Subcutaneous preadipocyte (primary cell): ENCODE data around the gene NDUFB11. TPM values are rescaled to one million over a fixed set of nuclear protein-coding genes. Genes with fewer than 3 reads are reported as not detected.

ENCODE experiments used
- small RNA-seq: library from RNA; depleted of rRNA; stranded (forward); fragments of <200 nt; gene quantifications from one replicate; pipeline ENCODE3, GENCODE V24; 2012
- total RNA-seq: library from RNA; depleted of rRNA; stranded (reverse); fragments of >200 nt; gene quantifications from 2 replicates; pipeline ENCODE4 v1.2.3, GENCODE V29; 2012

Gene NDUFB11
- 43.2 and 73.1 TPM in 2 replicates for total RNA-seq

GRCh38 chrX:47144626-47145394 is at the start of gene NDUFB11, which contains the start of gene RBM10:
NDUFB11 (minus strand) TSS chrX:47144702; CDS start chrX:47144679, 23 bp downstream.
RBM10 (plus strand) TSS chrX:47145221; CDS start chrX:47147482, 2,261 bp downstream.

GRCh38 chrX:47193475-47194193 is 49.1 kb upstream of the NDUFB11 start, which contains the start of gene UBA1:
UBA1 (plus strand) TSS chrX:47193829; CDS start chrX:47198803, 4,974 bp downstream.

Small RNAs within 50 kb of the gene (small RNA-seq; reads per million reads assigned to genes)
- 0.30 reads per million, percentile 8 among the genes with 10 or more reads in this experiment for gene RNU12-2P

Other genes starting within 250 kb of the NDUFB11 start
- gene JADE3, start 232.3 kb downstream of the NDUFB11 start, total RNA-seq, result 2.9 and 3.9 TPM in 2 replicates
- 0.98 and 1.5 TPM in 2 replicates for gene RGN, start 66.3 kb downstream of the NDUFB11 start, total RNA-seq
- 49.6 and 71.7 TPM in 2 replicates for gene RBM10, start 519 bp upstream of the NDUFB11 start, total RNA-seq
- 164 and 214 TPM in 2 replicates for gene UBA1, start 49.1 kb upstream of the NDUFB11 start, total RNA-seq
- gene CDK16, start 74.0 kb upstream of the NDUFB11 start, total RNA-seq, result 92.1 and 97.0 TPM in 2 replicates
- 24.8 and 28.7 TPM in 2 replicates for gene USP11, start 88.3 kb upstream of the NDUFB11 start, total RNA-seq
- not detected in 2 replicates for gene ZNF157, start 225.9 kb upstream of the NDUFB11 start, total RNA-seq